Measurements from ENCODE around the gene MID2. TPM values are rescaled to one million over a fixed set of nuclear protein-coding genes. Genes with fewer than 3 reads are reported as not detected.

MID2 gene
- total RNA-seq, 2 donors from 2014 or later = 35.6 to 52.5 TPM

DNA sequence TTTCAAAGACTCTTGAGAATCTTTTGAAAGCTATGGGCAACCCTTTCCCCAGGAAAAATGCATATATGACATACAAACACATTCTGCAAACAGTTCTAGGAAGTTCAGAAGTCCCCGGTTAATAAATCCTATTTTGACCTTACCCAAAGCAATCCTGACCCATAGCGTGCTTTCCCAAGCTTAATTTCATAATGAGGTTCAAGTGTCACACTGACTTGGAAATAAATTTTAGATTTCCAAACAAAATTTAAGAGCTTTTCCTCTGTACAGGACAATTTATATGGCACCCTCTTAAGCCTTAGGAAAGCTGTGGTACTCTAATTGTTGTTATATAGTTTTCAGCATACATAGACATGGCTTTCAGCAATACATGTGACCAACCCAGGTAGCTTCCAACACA, 11.3 kb downstream of the MID2 start:
- Histone ChIP-seq H3K27ac (no peak overlapping the region), H3K27me3 (replicated peaks; ENCODE audit: insufficient read depth) (no peaks in the 10 kb centered on the region), H3K9me3 (no peaks in the 10 kb centered on the region), H3K4me3 (no peak overlapping the region), H3K4me1 (replicated peaks) (no peaks in the 10 kb centered on the region), H3K36me3 (no peaks in the 10 kb centered on the region)
- no peak for DNase-seq (ENCODE audit: low spot score)
- TF ChIP-seq POLR2A (IDR thresholded peaks at IDR 0.05) (no peak), POLR2AphosphoS5 (IDR thresholded peaks at IDR 0.05) (no peak)
- TF ChIP-seq, protein P1, sequence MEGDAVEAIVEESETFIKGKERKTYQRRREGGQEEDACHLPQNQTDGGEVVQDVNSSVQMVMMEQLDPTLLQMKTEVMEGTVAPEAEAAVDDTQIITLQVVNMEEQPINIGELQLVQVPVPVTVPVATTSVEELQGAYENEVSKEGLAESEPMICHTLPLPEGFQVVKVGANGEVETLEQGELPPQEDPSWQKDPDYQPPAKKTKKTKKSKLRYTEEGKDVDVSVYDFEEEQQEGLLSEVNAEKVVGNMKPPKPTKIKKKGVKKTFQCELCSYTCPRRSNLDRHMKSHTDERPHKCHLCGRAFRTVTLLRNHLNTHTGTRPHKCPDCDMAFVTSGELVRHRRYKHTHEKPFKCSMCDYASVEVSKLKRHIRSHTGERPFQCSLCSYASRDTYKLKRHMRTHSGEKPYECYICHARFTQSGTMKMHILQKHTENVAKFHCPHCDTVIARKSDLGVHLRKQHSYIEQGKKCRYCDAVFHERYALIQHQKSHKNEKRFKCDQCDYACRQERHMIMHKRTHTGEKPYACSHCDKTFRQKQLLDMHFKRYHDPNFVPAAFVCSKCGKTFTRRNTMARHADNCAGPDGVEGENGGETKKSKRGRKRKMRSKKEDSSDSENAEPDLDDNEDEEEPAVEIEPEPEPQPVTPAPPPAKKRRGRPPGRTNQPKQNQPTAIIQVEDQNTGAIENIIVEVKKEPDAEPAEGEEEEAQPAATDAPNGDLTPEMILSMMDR (IDR thresholded peaks at IDR 0.05) = no peak
- intact Hi-C loops (cut with DNase I) = no loop called here
- 89% methylated on average over 2 of the region's 2 CpGs for WGBS

DNA sequence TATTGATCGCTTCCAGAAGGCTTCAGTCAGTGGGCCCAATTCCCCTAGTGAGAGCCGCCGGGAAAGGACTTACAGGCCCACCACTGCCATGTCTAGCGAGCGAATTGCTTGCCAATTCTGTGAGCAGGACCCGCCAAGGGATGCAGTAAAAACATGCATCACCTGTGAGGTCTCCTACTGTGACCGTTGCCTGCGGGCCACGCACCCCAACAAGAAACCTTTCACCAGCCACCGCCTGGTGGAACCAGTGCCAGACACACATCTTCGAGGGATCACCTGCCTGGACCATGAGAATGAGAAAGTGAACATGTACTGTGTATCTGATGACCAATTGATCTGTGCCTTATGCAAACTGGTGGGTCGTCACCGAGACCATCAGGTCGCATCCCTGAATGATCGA, 15.3 kb downstream of the MID2 start:
- intact Hi-C loops (cut with DNase I) = no loop called here
- WGBS = 99% methylated on average over 10 of the region's 15 CpGs
- H3K36me3 ChIP-seq = no peaks in the 10 kb centered on the region

DNA sequence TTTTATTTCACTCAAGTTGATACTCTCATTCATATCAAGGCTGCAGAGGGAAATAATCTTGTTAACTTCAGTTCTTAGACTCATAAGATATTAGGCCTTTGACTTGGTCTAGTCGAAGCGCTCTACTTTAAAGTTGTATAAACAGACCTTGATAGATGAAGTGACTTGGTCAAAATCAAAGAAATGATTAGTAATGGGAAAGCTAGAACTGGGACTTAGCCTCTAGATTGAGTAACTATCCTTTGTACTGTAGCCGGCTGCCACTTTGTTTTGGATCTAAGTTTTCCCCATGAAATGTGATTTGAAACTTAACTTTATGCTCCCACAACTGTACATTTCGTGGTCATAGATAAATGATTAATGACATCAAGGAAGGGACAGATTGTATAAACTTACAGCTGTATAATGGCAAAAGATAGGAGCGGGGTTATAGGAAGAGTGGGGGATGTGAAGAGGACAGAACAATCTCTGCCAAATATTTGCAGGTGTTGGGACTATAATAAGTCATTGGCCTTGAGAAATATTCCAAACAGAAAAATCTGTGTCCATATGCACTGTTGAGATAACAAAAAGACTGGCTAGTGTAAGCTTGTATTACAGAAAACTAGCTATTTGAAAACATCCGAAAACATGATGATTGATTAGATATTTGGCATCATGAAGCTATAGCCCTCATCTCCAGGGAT, 17.2 kb downstream of the MID2 start:
- intact Hi-C loops (cut with DNase I) = no loop called here
- no peak for TF ChIP-seq POLR2AphosphoS5 (IDR thresholded peaks at IDR 0.05)
- TF ChIP-seq POLR2A (IDR thresholded peaks at IDR 0.05) = no peak
- TF ChIP-seq, protein P1 (IDR thresholded peaks at IDR 0.05) = no peak
- WGBS = 92% methylated on average over 6 of the region's 6 CpGs
- Histone ChIP-seq H3K27me3 (replicated peaks; ENCODE audit: insufficient read depth) (no peaks in the 10 kb centered on the region), H3K36me3 (no peaks in the 10 kb centered on the region), H3K27ac (no peak overlapping the region), H3K4me3 (no peak overlapping the region), H3K9me3 (no peaks in the 10 kb centered on the region), H3K4me1 (replicated peaks) (no peaks in the 10 kb centered on the region)
- DNase-seq (ENCODE audit: low spot score) = no peak

More for the DNA sequence above, 15.3 kb downstream of the MID2 start:
- Histone ChIP-seq H3K27me3 (replicated peaks; ENCODE audit: insufficient read depth) (no peaks in the 10 kb centered on the region), H3K4me3 (no peak overlapping the region), H3K9me3 (no peaks in the 10 kb centered on the region), H3K4me1 (replicated peaks) (no peaks in the 10 kb centered on the region), H3K27ac (no peak overlapping the region)
- TF ChIP-seq POLR2A (IDR thresholded peaks at IDR 0.05) (no peak), POLR2AphosphoS5 (IDR thresholded peaks at IDR 0.05) (no peak)
- TF ChIP-seq, protein P1 (IDR thresholded peaks at IDR 0.05) = no peak
- no peak for DNase-seq (ENCODE audit: low spot score)

DNA sequence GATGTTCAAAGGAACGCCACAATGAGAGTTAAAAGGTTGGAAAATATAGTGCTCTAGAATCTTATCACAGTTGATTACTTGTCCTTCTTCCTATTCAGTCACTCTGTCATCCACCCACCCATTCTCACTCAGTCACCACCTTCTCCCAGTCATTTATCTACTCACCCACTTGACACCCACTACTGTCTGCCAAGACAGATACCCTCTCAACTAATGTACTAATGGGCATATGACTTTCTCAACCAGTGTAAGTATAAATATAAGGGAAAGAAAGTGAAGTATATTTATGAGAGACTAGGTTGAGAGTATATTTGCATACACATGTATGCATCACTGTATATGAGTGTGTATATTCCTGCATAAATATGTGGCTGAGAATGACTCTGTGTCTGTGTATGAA, 20.0 kb downstream of the MID2 start:
- no peak overlapping the region for H3K27ac ChIP-seq
- H3K4me3 ChIP-seq = no peak overlapping the region
- intact Hi-C loops (cut with DNase I) = no loop called here
- no peaks in the 10 kb centered on the region for H3K36me3 ChIP-seq
- TF ChIP-seq POLR2AphosphoS5 (IDR thresholded peaks at IDR 0.05) (no peak), POLR2A (IDR thresholded peaks at IDR 0.05) (no peak)
- TF ChIP-seq, protein P1 (IDR thresholded peaks at IDR 0.05) = no peak
- DNase-seq (ENCODE audit: low spot score) = no peak
- 61% methylated on average over 1 of the region's 1 CpG for WGBS
- no peaks in the 10 kb centered on the region for H3K27me3 ChIP-seq (replicated peaks; ENCODE audit: insufficient read depth)
- H3K9me3 ChIP-seq = no peaks in the 10 kb centered on the region
- H3K4me1 ChIP-seq (replicated peaks) = no peaks in the 10 kb centered on the region

DNA sequence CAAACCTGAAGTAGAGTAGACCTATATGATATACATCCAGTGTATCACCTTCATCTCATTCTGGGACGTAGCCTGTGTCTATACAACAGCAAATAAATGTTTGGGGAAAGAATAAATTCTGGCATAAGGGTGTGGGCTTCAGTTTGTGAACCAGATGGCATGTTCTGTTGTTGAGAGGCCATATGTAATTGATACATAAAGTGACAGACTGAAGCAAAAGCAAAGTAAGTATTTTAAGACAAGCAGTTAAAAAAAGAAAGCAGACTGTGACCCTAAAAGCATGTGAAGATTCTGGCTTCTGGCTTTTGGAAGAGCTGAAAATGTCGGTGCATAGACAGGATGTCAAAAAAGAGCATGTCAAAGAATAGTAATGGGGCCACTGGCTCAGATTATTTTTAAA, 22.9 kb downstream of the MID2 start:
- intact Hi-C loops (cut with DNase I) = no loop called here
- H3K4me3 ChIP-seq = no peak overlapping the region
- 81% methylated on average over 2 of the region's 2 CpGs for WGBS
- no peaks in the 10 kb centered on the region for H3K36me3 ChIP-seq
- no peaks in the 10 kb centered on the region for H3K4me1 ChIP-seq (replicated peaks)
- H3K27ac ChIP-seq = no peak overlapping the region
- no peak for DNase-seq (ENCODE audit: low spot score)
- TF ChIP-seq, protein P1 (IDR thresholded peaks at IDR 0.05) = no peak
- TF ChIP-seq POLR2AphosphoS5 (IDR thresholded peaks at IDR 0.05) (no peak), POLR2A (IDR thresholded peaks at IDR 0.05) (no peak)
- no peaks in the 10 kb centered on the region for H3K9me3 ChIP-seq
- no peaks in the 10 kb centered on the region for H3K27me3 ChIP-seq (replicated peaks; ENCODE audit: insufficient read depth)
